GM21367 (cell line): Measurements from ENCODE around the gene SAPCD2.

ENCODE experiments used
- ATAC-seq: cut with Tn5 transposase; IDR thresholded peaks from one replicate; pipeline ENCODE4 v1.9.1; 2021; ENCODE audit not compliant: unreplicated experiment

Gene SAPCD2

GRCh38 chr9:137019891-137020683, 50.3 kb downstream of the SAPCD2 start:
- ATAC-seq: no peak

GRCh38 chr9:137018761-137019559, 51.4 kb downstream of the SAPCD2 start:
- no peak for ATAC-seq

GRCh38 chr9:137017791-137018497, 52.4 kb downstream of the SAPCD2 start:
- no peak for ATAC-seq

- ATAC-seq: no peak
Observed at GRCh38 chr9:137017071-137017470, 53.3 kb downstream of the SAPCD2 start.

GRCh38 chr9:137016436-137016835, 53.9 kb downstream of the SAPCD2 start:
- no peak for ATAC-seq

GRCh38 chr9:137015976-137016375, 54.4 kb downstream of the SAPCD2 start:
- ATAC-seq: no peak

GRCh38 chr9:137015540-137015930, 54.8 kb downstream of the SAPCD2 start:
- ATAC-seq: no peak

GRCh38 chr9:137014776-137015539, 55.4 kb downstream of the SAPCD2 start:
- ATAC-seq: no peak

- no peak for ATAC-seq
Observed at GRCh38 chr9:137014166-137014565, 56.2 kb downstream of the SAPCD2 start.

- ATAC-seq: no peak
Observed at GRCh38 chr9:137013571-137013940, 56.8 kb downstream of the SAPCD2 start.

GRCh38 chr9:137012694-137013570, 57.4 kb downstream of the SAPCD2 start:
- ATAC-seq: no peak
